DND-41 (cell line): Measurements from ENCODE around the gene BIRC7.

Source experiments
- ATAC-seq: fragments of 200-7000 bp; cut with Tn5 transposase; 3 replicates; pipeline ENCODE4 v1.9.1; 2021; ENCODE audit warnings: low read depth; ENCODE audit not compliant: insufficient read depth
- DNase-seq: peaks from one replicate; pipeline ENCODE4 v3.0.0-alpha.2; 2020
- H2AFZ ChIP-seq: 2 replicates; pipeline ENCODE4 v1.6.0; 2012; ENCODE audit warnings: low read depth, low read length
- H3K27ac ChIP-seq: 2 replicates; pipeline ENCODE4 v1.5.1; 2012; ENCODE audit warnings: low read length, inconsistent platforms
- H3K27me3 ChIP-seq: fragments of 200-600 bp; sonication (generic); 2 replicates; pipeline ENCODE4 v1.6.0; 2012; ENCODE audit warnings: low read length, mild to moderate bottlenecking, inconsistent platforms; ENCODE audit not compliant: insufficient read depth, poor library complexity
- H3K36me3 ChIP-seq: 2 replicates; pipeline ENCODE4 v1.5.1; 2012; ENCODE audit warnings: low read length, inconsistent platforms; ENCODE audit not compliant: insufficient read depth
- H3K4me1 ChIP-seq: 2 replicates; pipeline ENCODE4 v1.5.1; 2012; ENCODE audit warnings: mild to moderate bottlenecking, low read length; ENCODE audit not compliant: insufficient read depth
- H3K4me2 ChIP-seq: 2 replicates; pipeline ENCODE4 v1.6.0; 2012; ENCODE audit warnings: mild to moderate bottlenecking, moderate library complexity, low read length, inconsistent platforms; ENCODE audit not compliant: insufficient read depth
- H3K4me3 ChIP-seq, 2 experiments: fragments of 200-600 bp in 1 of 2; shearing (Covaris generic) in 1 of 2; 2 replicates each; pipeline ENCODE4 v1.5.1; 2012 to 2016; ENCODE audit warnings: inconsistent platforms in 2 of 2, low read length in 2 of 2, mild to moderate bottlenecking in 2 of 2, low read depth in 1 of 2, moderate library complexity in 1 of 2
- H3K79me2 ChIP-seq: 2 replicates; pipeline ENCODE4 v1.6.0; 2012; ENCODE audit warnings: low read length, inconsistent platforms; ENCODE audit not compliant: insufficient read depth
- H3K9ac ChIP-seq: 2 replicates; pipeline ENCODE4 v1.6.0; 2012; ENCODE audit warnings: low read depth, mild to moderate bottlenecking, inconsistent platforms, low read length, moderate library complexity
- H3K9me3 ChIP-seq: 2 replicates; pipeline ENCODE4 v1.5.1; 2012; ENCODE audit warnings: low read length, moderate library complexity, mild to moderate bottlenecking, inconsistent platforms; ENCODE audit not compliant: insufficient read depth, severe bottlenecking
- H4K20me1 ChIP-seq: 2 replicates; pipeline ENCODE4 v1.6.0; 2012; ENCODE audit warnings: low read length; ENCODE audit not compliant: insufficient read depth
- CTCF ChIP-seq: IDR thresholded peaks from 2 replicates; pipeline ENCODE4 v1.5.1; 2012; ENCODE audit warnings: borderline replicate concordance, low read length, moderate library complexity, mild to moderate bottlenecking; ENCODE audit not compliant: poor library complexity, severe bottlenecking; ENCODE audit errors: extremely low read depth
- EZH2 ChIP-seq: IDR thresholded peaks from 3 replicates; pipeline ENCODE4 v1.6.1; 2012; ENCODE audit warnings: borderline replicate concordance, low read depth, mild to moderate bottlenecking, moderate library complexity, low read length, inconsistent platforms; ENCODE audit not compliant: severe bottlenecking

The BIRC7 gene

GRCh38 chr20:63196768-63197470, 38.8 kb upstream of the BIRC7 start:
- no peak overlapping the region for H2AFZ ChIP-seq
- peaks cover 85% of the 10 kb centered on the region for H4K20me1 ChIP-seq
- H3K27me3 ChIP-seq, result no peaks in the 10 kb centered on the region
- no peak overlapping the region for H3K27ac ChIP-seq
- H3K9me3 ChIP-seq, result no peaks in the 10 kb centered on the region
- H3K4me1 ChIP-seq, result no peaks in the 10 kb centered on the region
- H3K4me3 ChIP-seq, result no peak overlapping the region
- DNase-seq, result no peak
- H3K36me3 ChIP-seq, result peaks cover 73% of the 10 kb centered on the region
- TF ChIP-seq EZH2, result no peak
- H3K4me2 ChIP-seq, result no peak overlapping the region
- no peak overlapping the region for H3K9ac ChIP-seq
- ATAC-seq, result no peak
- H3K79me2 ChIP-seq, result peaks cover 65% of the 10 kb centered on the region

- Histone ChIP-seq H3K27me3 (no peaks in the 10 kb centered on the region), H3K4me2 (no peak overlapping the region), H3K9me3 (no peaks in the 10 kb centered on the region), H2AFZ (no peak overlapping the region), H3K4me3 (no peak overlapping the region), H3K79me2 (peaks cover 82% of the 10 kb centered on the region), H3K27ac (no peak overlapping the region), H4K20me1 (peaks cover 95% of the 10 kb centered on the region), H3K36me3 (peaks cover 90% of the 10 kb centered on the region), H3K9ac (no peak overlapping the region), H3K4me1 (no peaks in the 10 kb centered on the region)
- TF ChIP-seq EZH2, result no peak
- DNase-seq (no peak), ATAC-seq (no peak)
Observed at GRCh38 chr20:63198606-63199005, 37.1 kb upstream of the BIRC7 start.

GRCh38 chr20:63202021-63202420, 33.7 kb upstream of the BIRC7 start:
- H3K79me2 ChIP-seq, result peaks cover 100% of the 10 kb centered on the region
- H3K27me3 ChIP-seq, result no peaks in the 10 kb centered on the region
- no peak for DNase-seq
- no peaks in the 10 kb centered on the region for H3K4me1 ChIP-seq
- H4K20me1 ChIP-seq, result peaks cover 98% of the 10 kb centered on the region
- no peak overlapping the region for H3K9ac ChIP-seq
- H3K4me2 ChIP-seq, result no peak overlapping the region
- TF ChIP-seq EZH2 (no peak), CTCF (no peak)
- no peak overlapping the region for H3K27ac ChIP-seq
- H2AFZ ChIP-seq, result no peak overlapping the region
- no peak overlapping the region for H3K4me3 ChIP-seq
- no peaks in the 10 kb centered on the region for H3K9me3 ChIP-seq
- peaks cover 96% of the 10 kb centered on the region for H3K36me3 ChIP-seq
- no peak for ATAC-seq

- Histone ChIP-seq H3K79me2 (peaks cover 99% of the 10 kb centered on the region), H3K4me2 (no peak overlapping the region), H3K9ac (no peak overlapping the region), H3K4me3 (no peak overlapping the region), H3K4me1 (no peaks in the 10 kb centered on the region), H3K27ac (no peak overlapping the region), H3K36me3 (peaks cover 96% of the 10 kb centered on the region), H4K20me1 (peaks cover 94% of the 10 kb centered on the region), H2AFZ (no peak overlapping the region), H3K9me3 (no peaks in the 10 kb centered on the region), H3K27me3 (no peaks in the 10 kb centered on the region)
- DNase-seq (no peak), ATAC-seq (no peak)
- no peak for TF ChIP-seq EZH2
- TF ChIP-seq CTCF, result no peak
Observed at GRCh38 chr20:63202811-63203526, 32.7 kb upstream of the BIRC7 start.
